ENCODE results near the gene GRK2.

DNA sequence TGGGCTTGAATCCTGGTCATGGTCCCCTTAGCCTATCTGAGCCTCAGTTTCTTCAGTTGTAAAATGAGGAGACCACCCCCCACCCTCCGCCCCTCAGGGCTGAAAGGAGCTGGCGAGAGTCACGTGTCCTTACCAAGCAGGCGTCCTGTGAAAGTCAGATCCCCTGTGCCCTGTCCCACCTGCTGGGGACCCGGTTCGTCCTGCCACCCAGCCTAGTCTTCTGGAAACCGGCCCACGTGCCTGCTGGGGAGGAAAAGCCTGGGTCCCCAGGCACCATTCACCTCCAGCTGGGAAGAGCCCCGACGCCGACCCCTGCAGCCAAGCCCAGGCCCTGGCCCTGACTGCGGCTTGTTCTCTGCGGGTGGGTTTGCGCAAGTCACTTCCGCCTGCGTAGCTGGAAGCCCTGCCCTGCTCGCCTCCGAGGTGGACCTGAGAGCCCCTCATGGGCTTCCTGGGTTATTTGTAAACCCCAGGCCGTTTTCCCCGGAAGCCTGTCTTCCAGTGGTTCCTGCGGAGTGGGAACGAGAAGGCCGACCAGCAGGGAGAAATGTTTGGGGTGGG lies 36.4 kb downstream of the GRK2 start:
- TF ChIP-seq, protein P1, sequence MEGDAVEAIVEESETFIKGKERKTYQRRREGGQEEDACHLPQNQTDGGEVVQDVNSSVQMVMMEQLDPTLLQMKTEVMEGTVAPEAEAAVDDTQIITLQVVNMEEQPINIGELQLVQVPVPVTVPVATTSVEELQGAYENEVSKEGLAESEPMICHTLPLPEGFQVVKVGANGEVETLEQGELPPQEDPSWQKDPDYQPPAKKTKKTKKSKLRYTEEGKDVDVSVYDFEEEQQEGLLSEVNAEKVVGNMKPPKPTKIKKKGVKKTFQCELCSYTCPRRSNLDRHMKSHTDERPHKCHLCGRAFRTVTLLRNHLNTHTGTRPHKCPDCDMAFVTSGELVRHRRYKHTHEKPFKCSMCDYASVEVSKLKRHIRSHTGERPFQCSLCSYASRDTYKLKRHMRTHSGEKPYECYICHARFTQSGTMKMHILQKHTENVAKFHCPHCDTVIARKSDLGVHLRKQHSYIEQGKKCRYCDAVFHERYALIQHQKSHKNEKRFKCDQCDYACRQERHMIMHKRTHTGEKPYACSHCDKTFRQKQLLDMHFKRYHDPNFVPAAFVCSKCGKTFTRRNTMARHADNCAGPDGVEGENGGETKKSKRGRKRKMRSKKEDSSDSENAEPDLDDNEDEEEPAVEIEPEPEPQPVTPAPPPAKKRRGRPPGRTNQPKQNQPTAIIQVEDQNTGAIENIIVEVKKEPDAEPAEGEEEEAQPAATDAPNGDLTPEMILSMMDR (IDR thresholded peaks at IDR 0.05), result no peak
- TF ChIP-seq POLR2AphosphoS5 (IDR thresholded peaks at IDR 0.05) (no peak), POLR2A (IDR thresholded peaks at IDR 0.05) (no peak)
